GM18517 (cell line): Measurements from ENCODE around the gene RRBP1.

ENCODE experiments used
- ATAC-seq: cut with Tn5 transposase; IDR thresholded peaks from one replicate; pipeline ENCODE4 v1.9.1; 2021; ENCODE audit warnings: mild to moderate bottlenecking, moderate library complexity; ENCODE audit not compliant: unreplicated experiment

RRBP1 gene

DNA sequence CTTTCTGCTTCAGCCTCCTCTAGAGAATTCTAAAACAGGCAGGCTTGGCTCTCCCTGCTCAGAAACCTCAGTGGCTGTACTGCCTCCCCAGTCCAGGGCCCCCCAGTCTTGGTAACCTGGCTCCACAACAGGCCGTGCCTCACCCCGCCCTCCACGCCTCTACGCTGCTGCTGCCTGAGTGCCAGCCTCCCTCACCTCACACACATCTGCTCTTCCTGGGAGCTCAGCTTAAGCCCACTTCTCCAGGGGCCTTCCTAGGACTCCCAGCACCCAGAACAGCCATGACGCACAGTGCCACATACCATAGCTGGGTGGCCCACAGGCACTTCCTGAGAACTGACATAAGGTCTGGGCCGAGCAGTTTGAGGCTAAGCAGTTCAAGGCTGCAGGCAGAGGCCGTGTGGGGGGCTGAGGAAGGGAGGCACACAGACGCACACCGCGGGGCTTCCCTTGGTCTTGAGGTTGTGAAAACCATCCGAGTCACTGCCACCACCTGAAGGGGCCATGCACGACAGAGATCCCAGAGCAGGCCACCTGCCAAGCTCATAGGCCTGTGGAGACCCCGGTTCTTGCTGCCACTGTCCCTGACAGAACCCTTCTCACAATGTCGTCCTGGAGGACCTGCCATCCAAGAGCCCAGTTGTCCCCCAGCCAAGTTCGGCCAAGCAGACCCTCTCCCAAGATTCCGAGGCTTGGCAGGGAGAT is 69.6 kb downstream of the RRBP1 start:
- no peak for ATAC-seq

DNA sequence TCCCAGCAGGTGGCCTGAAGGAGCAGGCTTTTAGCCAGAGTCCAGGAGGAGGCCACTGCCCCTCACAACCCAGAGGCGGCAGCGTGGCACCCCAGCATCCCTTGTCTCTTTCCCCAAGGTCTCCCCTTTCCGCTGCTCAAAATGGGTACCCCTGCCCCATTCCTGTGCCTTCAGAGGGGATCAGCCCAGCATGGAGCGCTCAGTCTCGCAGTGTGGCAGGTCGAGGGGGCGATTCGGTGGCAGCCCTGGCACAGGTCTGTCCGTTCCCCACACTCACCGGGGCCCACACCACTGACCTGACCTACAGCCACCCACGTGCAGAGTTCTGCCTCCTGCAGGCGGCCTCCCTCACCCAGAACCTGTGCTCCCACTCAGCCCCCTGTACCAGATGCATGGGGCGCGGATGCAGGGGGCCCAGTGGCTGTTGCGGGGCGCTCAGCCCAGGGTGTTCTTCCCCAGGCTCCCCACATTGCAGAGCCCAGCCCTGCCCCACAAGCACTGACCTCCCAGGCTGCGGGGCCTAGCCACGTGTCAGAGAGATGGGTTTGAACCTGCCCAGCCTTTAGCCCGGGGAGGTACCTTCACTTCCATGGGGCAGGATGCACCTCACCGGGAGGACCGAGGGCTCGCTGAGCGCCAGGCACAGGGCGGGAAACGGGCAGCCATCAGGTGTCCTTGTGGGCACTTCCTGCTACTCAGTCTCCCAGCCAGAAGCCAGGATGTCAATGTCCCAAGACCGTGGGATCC is 70.3 kb downstream of the RRBP1 start:
- no peak for ATAC-seq

- ATAC-seq = no peak
Measured at GRCh38 chr20:17611290-17611539, 70.8 kb downstream of the RRBP1 start.

- ATAC-seq = no peak
Measured at GRCh38 chr20:17610566-17611289, 71.3 kb downstream of the RRBP1 start.

- ATAC-seq = no peak
Measured at GRCh38 chr20:17609811-17610377, 72.1 kb downstream of the RRBP1 start.

GRCh38 chr20:17608701-17609497 is 73.1 kb downstream of the RRBP1 start:
- no peak for ATAC-seq

DNA sequence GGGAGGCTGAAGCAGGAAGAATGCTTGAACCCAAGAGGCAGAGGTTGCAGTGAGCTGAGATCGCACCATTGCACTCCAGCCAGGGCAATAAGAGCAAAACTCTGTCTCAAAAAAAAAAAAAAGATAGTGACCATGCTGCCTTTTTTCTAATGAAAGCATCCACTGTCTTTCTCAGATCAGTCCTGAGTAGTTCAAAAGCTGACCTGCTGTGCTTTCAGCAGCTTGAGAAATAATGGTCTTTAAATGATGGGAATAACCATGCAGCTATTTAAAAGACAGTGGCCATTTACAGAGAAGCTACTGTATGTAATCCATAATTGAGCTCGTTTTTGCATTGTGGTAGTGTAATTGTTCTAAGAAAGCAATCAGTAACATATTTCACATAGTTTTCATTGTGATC is 76.0 kb downstream of the RRBP1 start:
- ATAC-seq = no peak

DNA sequence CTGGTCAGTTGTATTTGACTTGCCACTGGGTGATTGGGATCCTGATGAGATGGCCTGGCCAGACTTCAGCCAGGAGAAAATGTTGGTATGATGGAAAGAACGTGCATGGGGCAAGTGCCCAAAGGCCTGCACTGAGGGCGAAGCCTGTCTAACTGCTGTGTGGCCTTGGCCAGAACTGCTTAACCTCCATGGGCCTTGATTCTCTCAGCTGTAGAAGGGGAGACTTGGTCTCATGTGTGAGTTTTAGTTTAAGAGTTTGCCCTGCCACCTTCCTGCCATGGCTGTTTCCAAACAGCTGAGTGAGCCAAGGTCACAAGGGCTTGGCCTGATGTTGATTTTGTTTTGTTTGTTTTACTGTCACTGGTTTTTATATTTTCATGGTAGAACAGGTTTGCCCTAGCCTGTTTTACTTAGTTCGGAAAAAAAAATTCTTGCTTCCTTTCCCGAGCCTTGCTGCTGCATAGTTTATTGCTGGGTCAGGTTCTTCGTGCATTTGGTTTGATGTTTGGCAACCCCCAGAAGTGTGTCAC is 76.8 kb downstream of the RRBP1 start:
- no peak for ATAC-seq

GRCh38 chr20:17602493-17602892 is 79.5 kb downstream of the RRBP1 start:
- no peak for ATAC-seq

DNA sequence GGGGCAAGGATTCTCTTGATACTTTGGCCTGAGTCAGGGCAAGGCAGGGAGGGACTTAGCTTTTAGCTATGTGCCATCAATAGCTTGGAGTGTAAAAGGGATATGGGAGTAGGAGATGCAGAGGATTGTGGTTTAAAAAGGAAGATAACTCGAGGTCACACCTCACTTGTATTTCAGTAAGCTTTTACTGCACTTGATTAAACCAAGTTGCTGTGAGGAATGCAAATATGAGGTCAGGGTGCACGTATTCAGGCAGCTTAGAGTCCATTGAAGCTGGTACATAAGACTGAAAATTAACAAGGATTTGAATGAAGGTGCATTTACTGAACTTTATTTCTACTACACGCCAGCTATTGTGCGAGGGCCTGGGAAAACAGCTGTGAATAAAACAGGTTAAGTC is 80.1 kb downstream of the RRBP1 start:
- no peak for ATAC-seq

DNA sequence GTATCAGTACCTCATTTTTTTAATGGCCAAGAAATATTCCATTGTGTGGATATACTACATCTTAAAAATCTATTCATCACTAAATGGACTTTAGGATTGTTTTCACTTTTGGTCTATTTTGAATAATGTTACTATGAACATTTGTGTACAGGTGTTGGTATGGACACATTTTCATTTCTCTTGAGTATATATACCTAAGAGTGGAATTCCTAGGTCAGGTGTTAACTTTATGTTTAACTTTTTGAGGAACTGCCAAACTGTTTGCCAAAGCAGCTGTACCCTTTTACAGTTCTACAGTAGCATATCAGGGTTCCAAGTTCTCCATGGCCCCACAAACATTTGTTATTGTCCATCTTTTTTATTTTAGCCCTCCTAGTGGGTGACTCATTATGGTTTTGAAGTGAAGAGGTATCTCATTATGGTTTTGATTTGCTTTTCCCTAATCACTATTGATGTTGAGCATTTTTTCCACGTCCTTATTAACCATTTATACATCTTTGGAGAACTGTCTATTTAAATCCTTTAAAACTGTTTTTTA is 84.0 kb downstream of the RRBP1 start:
- no peak for ATAC-seq

- no peak for ATAC-seq
Measured at GRCh38 chr20:17595856-17596255, 86.2 kb downstream of the RRBP1 start.

DNA sequence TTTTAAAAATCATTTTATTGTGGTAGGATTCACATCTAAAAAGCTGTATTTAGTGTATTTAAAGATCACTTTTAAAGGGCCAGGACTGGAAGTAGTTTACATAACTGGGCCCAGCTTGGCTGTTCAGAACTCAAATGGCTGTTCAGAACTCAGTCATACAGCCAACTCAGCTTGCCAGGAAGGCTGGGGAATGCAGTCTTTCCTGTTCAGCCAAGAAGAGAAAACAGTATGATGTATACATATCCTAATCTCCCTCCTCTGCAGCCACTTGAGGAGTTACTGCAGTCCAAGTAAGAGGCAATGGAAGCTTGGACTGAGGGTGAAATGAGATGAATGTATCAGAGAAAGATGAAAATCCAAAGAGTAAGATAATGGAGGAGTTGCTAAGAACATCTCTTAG is 87.6 kb downstream of the RRBP1 start:
- no peak for ATAC-seq

- ATAC-seq = no peak
Measured at GRCh38 chr20:17593902-17594301, 88.1 kb downstream of the RRBP1 start.

GRCh38 chr20:17590245-17590644 is 91.8 kb downstream of the RRBP1 start:
- no peak for ATAC-seq

- no peak for ATAC-seq
Measured at GRCh38 chr20:17589161-17589834, 92.7 kb downstream of the RRBP1 start.

DNA sequence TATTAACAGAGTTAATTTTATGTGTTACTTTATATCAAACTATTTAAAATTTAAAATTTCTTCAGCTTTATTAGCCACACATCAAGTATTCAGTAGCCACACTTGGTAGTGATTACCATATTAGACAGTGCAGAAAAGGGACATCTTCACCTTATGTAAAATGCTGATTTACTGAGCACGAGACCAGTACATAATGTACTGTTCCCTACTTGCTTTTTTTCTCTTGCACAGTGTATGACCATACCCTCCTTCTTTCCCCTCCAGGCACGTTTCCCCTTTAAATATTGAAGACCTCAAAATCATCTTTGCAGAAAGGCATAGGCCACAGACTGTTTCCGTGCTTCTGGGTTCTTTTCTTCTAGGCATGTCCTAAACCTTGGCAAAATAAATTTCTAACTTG is 94.2 kb downstream of the RRBP1 start:
- no peak for ATAC-seq

DNA sequence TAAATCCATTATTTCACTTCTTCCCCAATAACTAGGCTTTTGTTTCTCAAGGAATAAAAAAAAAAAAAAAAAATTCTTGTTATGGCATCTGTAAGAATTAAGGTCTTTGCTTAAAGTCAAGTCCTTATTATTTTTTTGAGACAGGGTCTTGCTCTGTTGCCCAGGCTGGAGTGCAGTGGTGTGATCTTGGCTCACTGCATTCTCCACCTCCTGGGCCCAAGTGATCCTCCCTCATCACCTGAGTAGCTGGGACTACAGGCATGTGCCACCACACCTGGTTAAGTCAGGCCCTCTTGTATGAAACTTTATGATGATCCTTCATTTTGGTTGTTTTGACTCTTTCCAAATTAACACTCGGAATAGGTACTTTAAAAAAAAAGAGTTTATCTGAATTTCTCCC is 94.9 kb downstream of the RRBP1 start:
- no peak for ATAC-seq

GRCh38 chr20:17586250-17586649 is 95.8 kb downstream of the RRBP1 start:
- no peak for ATAC-seq

DNA sequence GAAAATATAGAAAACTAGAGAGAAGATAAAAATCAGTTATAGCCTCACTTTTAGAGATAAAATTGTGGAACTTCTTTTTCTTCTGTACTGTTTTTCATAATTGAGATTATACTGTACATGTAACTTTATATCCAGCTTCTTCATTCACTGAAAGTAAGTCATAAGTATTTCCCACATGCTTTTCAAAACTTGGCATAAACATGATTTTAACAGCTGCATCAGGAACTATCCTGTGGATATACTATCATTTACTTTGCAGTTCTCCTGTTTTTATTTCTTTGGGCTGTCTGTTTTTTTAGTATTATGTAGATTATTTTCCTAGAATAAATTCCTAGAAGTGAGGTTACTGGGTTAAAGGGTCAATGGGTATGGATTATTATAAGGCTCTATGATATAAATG is 97.4 kb downstream of the RRBP1 start:
- no peak for ATAC-seq
